ENCODE results near the gene AMOTL1.

Gene AMOTL1

GRCh38 chr11:94815705-94816344, 47.7 kb downstream of the AMOTL1 start:
- no peak for DNase-seq (ENCODE audit: low read depth in 2 of 2, low spot score in 1 of 2)

- DNase-seq (ENCODE audit: low read depth in 2 of 2, low spot score in 1 of 2), result no peak
Observed at GRCh38 chr11:94820480-94820879, 52.3 kb downstream of the AMOTL1 start.

- no peak for DNase-seq (ENCODE audit: low read depth in 2 of 2, low spot score in 1 of 2)
Observed at GRCh38 chr11:94821439-94821838, 53.3 kb downstream of the AMOTL1 start.

- no peak for DNase-seq (ENCODE audit: low read depth in 2 of 2, low spot score in 1 of 2)
Observed at GRCh38 chr11:94822080-94822479, 53.9 kb downstream of the AMOTL1 start.

GRCh38 chr11:94823102-94823732, 55.1 kb downstream of the AMOTL1 start:
- DNase-seq (ENCODE audit: low read depth in 2 of 2, low spot score in 1 of 2), result no peak

GRCh38 chr11:94825031-94825430, 56.9 kb downstream of the AMOTL1 start:
- DNase-seq (ENCODE audit: low read depth in 2 of 2, low spot score in 1 of 2), result no peak

GRCh38 chr11:94825481-94825880, 57.3 kb downstream of the AMOTL1 start:
- DNase-seq (ENCODE audit: low read depth in 2 of 2, low spot score in 1 of 2), result no peak

- DNase-seq (ENCODE audit: low read depth in 2 of 2, low spot score in 1 of 2), result no peak
Observed at GRCh38 chr11:94826415-94826814, 58.3 kb downstream of the AMOTL1 start.

- DNase-seq (ENCODE audit: low read depth in 2 of 2, low spot score in 1 of 2), result no peak
Observed at GRCh38 chr11:94828088-94828487, 59.9 kb downstream of the AMOTL1 start.

- DNase-seq (ENCODE audit: low read depth in 2 of 2, low spot score in 1 of 2), result no peak
Observed at GRCh38 chr11:94830722-94831510, 62.8 kb downstream of the AMOTL1 start.

GRCh38 chr11:94831529-94831928, 63.4 kb downstream of the AMOTL1 start:
- DNase-seq (ENCODE audit: low read depth in 2 of 2, low spot score in 1 of 2), result no peak

GRCh38 chr11:94832604-94833235, 64.6 kb downstream of the AMOTL1 start:
- no peak for DNase-seq (ENCODE audit: low read depth in 2 of 2, low spot score in 1 of 2)

- no peak for DNase-seq (ENCODE audit: low read depth in 2 of 2, low spot score in 1 of 2)
Observed at GRCh38 chr11:94834911-94835593, 66.9 kb downstream of the AMOTL1 start.

- DNase-seq (ENCODE audit: low read depth in 2 of 2, low spot score in 1 of 2), result no peak
Observed at GRCh38 chr11:94835594-94835927, 67.4 kb downstream of the AMOTL1 start.

GRCh38 chr11:94837317-94837716, 69.2 kb downstream of the AMOTL1 start:
- no peak for DNase-seq (ENCODE audit: low read depth in 2 of 2, low spot score in 1 of 2)

GRCh38 chr11:94838027-94838731, 70.0 kb downstream of the AMOTL1 start:
- no peak for DNase-seq (ENCODE audit: low read depth in 2 of 2, low spot score in 1 of 2)

GRCh38 chr11:94840209-94840608, 72.1 kb downstream of the AMOTL1 start:
- DNase-seq (ENCODE audit: low read depth in 2 of 2, low spot score in 1 of 2), result no peak

GRCh38 chr11:94844031-94844430, 75.9 kb downstream of the AMOTL1 start:
- no peak for DNase-seq (ENCODE audit: low read depth in 2 of 2, low spot score in 1 of 2)

- no peak for DNase-seq (ENCODE audit: low read depth in 2 of 2, low spot score in 1 of 2)
Observed at GRCh38 chr11:94845622-94846021, 77.5 kb downstream of the AMOTL1 start.

- no peak for DNase-seq (ENCODE audit: low read depth in 2 of 2, low spot score in 1 of 2)
Observed at GRCh38 chr11:94849839-94850238, 81.7 kb downstream of the AMOTL1 start.

Measured in stimulated activated CD8-positive, alpha-beta memory T cell treated with anti-CD3 and anti-CD28 coated beads, Interleukin-4, amount 100 ng/mL, for 4 hours (primary cell).